HG03354 (cell line): Measurements from ENCODE around the gene HSPB1.
"Not testable (repeated sequence)": the region's sequence is repeated elsewhere in the genome, so short reads cannot be mapped to it uniquely, and the experiment has no call there.

ENCODE experiments used
- ATAC-seq: cut with Tn5 transposase; IDR thresholded peaks from one replicate; pipeline ENCODE4 v1.9.1; 2021; ENCODE audit warnings: mild to moderate bottlenecking; ENCODE audit not compliant: unreplicated experiment, poor library complexity, severe bottlenecking

HSPB1 gene

DNA sequence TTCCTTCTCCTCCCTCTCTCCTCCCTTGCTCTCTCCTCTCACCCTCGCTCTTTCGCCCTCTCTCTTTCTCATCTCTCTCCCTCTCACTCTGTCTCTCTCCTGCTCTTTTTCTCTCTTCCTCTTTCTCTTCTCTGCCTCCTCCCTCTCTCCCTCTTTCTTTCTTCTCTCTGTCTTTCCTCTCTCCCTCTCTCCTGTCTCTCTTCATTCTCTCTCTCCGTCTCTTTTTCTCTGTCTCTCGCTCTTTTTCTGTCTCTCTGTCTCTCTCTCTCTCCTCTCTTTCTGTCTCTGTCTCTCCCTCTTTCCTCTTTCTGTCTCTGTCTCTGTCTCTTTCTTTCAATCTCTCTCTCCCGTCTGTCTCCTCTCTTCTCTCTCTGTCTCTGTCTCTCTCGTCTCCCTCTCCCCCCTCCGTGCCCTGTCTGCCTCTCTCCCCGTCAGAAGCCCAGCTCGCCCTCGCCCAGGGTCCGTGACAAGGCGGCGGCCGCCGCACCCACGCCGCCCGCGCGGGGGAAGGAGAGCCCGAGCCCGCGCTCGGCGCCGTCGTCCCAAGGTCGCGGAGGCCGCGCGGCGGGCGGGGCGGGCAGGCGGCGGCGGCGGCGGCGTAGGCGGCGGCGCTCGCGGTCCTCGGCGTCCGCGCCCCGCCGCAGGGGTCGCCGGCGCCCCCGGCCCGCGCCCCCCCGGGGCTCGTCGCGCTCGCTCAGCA lies 21.3 kb upstream of the HSPB1 start:
- no peak for ATAC-seq

DNA sequence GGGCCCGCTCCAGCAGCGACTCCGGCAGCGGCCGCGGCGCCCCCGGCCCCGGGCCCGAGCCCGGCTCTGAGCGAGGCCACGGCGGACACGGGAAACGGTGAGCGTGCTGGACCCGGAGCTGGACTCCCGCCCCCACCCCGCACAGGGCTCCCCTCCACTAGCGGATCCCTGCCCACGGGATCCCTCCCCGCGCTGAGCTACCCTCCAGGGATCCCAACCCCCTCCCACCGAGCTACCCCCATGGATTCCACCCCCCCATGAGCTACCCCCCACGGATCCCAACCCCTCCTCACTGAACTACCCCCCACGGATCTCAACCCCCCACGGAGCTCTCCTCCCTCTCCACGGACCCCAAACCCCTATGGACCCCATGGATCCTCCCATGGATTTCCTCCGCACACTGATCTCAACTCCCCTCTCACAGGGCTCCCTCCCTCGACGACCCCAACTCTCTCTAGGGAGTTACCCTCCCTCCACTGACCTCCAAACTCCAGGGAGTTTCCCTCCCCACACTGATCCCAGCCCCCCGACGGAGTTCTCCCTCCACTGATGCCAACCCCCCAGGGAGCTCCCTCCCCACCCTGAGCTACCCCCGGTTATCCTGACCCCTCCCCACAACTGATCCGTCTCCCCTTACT lies 20.6 kb upstream of the HSPB1 start:
- ATAC-seq, result no peak

DNA sequence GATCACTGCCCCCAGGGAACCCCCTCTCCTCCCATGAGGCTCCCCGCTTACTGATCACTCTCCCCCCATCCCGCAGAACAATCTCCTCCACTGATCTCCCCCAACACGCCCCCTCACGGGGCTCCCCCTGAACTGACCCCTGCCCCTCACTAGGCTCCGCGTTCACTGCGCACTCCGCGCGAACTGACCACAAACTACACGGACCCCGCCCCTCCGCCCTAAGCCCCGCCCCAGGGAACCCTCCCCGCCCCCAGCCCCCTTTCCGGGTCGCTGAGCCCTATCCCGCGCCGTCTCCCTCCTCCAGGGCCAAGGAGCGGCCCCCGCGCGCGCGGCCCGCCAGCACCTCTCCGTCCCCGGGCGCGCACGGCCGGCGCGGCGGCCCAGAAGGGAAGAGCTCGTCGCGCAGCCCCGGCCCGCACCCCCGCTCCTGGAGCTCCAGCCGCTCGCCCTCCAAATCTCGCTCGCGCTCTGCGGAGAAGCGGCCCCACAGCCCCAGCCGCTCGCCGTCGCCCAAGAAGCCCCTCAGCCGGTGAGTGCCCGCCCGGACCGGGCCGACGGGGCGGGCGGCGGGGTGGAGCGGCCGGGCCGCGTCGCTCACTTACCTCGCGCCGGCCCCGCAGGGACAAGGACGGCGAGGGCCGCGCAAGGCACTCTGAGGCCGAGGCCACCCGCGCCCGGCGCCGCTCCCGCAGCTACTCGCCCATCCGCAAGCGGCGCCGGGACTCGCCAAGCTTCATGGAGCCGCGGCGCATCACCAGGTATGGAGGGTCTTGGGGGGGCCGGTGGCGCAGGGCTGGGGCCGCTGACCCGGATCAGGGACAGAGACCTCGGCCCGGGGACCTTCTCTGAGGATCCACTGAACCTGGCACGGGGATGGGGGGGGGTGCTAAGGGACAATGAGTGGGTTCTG lies 19.9 kb upstream of the HSPB1 start:
- no peak for ATAC-seq

DNA sequence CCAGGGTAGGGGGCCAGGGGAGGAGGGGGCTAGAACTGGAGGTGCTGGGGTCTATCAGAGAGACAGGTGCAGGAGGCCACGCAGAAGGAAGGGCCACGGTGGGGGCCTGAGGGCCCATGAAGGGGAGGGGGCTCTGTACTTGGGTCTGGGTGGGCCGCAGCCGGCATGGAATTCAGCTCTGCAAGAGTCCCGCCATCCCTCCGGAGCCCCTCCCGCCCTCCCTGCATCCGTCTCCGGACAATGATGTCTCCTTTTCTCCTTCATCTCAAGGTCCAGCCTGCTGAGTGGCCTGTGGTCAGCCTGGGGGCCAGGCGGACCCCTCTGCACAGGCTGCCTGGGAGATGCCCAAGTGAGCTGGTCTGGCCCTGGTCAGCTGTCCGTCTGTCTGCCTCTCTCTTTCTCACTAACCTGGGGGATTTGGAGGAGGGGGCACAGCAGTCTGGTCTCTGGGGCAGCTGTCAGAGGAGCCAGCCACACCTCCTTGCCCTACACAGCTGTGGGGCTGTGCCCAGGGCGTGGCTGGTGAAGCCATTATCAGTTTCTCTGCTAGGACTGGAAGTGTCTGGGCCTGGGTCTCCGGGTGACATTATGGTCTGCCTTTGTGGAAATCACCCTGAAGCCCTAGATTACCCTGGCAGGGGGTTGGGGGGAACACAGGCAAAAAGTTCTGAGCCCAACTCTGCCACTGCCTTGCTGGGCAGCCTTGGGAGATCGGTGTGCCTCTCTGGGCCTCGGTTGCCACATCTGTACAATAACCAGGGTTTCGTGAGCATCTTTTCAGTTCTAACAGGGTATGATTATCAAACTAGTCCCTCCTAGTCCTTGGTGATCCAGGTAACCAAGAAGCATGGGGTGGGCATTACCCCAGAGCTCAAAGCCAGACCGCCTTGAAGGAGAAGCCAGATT lies 19.0 kb upstream of the HSPB1 start:
- no peak for ATAC-seq

DNA sequence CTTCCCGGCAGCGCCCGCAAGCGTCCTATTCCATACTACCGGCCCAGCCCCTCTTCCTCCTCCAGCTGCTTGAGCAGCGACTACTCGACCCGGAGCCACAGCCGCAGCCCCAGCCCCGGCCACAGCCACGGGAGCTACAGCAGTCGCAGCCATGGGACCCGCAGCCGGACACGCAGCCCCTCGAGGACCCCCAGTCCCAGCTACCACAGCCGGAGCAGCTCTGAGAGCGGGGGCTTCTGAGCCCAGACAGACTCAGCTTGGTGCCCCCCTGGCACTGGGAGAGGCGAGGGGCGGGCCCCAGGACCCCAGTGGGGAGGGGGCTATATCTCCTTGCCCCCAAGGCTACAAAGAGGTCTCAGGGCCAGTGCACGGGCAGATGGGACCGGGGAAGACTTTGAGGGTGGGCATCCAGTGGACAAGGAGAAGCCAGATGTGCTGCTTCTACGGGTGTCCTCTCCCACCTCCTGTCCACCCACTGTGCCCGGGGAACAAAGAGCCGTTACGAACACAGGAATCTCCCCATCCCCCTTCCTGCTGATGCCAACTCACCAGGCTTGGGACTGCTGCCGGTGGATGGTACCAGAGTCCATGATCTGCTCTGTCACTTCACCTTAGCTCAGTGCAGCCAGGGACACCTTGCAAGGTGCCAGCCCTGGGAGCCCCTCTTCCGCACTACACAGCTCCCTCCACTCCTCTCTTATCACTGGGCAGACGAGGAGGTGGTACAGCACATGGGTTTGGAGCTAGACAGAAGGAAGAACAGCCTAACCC lies 16.7 kb upstream of the HSPB1 start:
- ATAC-seq, result no peak

DNA sequence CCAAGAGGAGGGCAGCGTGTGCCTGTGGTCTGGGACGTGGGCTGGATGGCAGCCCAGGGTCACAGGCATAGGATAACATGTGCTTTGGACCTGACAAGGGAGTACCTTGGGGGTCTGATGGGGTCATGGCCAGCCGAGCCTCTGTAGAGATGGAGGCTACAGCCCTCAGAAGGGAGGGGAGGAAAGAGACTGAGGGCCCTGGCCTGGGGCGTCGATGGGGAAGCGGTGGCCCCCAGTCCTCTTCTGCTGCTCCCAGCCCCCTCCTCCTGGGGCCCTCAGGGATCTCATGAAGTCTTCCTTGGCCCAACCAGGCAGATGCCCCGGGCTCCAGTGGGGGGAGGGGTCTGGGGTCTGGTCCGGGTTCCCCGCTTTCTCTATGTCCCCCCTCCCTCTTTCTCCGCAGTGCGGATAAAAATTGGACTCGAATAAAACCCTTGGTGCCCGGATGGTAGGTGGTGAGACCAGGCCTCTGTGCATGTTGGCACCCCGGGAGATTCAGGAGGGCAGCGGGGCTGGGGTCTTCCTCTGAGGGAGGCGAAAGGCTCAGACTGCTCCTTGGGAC lies 15.6 kb upstream of the HSPB1 start:
- ATAC-seq, result no peak

DNA sequence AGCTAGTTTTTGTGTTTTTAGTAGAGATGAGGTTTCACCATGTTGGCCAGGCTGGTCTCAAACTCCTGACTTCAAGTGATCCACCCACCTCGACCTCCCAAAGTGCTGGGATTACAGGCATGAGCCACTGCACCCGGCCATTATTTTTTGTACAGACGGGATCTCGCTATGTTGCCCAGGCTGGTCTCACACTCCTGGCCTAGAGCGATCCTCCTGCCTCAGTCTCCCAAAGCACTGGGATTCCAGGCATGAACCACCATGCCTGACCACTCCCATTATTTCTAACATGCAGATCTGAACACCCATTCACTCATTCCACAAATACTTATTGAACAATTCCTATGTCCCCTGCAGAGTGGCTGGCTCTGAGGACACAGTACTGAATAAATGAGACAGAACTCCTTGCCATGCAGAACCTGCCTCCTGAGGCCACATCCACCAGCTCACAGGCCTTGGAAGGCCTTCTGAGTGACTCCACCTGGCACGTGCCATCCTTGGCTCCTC lies 11.6 kb upstream of the HSPB1 start:
- not testable (repeated sequence) for ATAC-seq

DNA sequence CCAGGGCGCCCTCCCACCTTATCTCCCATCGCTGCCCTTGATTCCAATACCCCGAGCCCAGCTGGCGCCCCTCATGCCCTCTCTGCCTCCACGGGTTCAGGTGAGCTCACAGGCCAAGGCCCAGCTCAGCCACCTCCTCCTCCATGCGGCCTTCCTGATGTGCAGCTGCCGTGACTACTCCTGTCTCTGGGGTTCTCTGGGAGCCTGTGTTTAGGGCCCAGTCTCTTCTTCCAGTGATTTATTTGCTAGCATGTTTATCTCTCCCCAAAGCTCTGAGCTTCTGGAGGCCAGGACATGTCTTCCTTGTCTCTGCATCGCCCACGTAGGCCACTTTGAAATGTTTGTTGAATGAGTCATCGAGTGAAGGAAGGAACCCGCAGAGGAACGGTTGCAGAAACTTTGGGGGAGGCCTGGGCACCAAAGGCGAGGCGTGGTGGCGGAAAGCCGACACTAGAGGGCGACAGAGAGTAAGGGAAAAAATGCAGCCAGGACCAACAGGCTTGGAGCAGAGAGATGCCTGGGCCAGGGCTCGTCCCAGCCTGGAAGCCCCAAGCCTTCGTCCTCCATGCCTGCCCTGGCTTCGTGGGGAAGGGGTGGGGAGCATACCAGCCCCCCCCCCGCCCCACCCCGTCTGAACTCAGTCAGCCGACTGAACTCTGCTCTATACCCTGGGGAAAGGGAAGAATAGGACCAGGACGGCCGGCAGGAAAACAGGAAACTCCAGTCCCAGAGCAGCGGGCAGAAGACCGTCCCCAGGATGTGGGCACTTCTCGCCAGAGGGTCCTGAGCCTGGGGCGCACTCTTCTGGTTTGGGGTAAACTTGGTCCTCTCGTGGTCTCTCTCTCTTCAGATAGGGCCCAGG lies 10.9 kb upstream of the HSPB1 start:
- ATAC-seq, result peak; percentile 81

DNA sequence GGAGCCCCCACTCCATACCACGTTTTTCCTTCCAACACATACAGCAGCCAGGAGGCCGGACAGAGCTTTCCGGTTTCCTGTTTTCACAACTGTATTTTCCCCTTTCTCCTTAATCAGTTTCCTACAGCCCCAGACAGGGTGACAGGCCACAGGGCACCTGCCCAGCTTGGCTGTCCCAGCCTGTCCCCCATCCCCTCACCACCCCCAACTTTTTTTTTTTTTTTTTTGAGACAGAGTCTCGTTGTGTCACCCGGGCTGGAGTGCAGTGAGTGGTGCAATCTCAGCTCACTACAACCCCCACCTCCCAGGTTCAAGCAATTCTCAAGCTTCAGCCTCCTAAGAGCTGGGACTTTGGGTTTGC lies 10.3 kb upstream of the HSPB1 start:
- ATAC-seq, result no peak

DNA sequence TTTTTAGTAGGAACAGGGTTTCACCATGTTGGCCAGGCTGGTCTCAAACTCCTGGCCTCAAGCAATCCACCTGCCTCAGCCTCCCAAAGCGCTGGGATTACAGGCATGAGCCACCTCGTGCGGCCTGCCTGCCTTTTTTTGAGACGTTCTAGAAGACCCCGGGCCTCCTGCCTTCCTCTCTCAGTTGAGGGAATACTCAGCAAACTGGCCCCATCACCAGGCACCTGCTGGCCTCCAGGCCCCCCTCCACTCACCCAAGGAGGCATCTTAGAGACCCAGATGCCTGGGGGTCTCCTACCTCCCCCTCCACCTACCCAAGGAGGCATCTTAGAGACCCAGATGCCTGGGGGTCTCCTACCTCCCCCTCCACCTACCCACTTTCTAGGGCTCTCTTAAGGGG lies 9.6 kb upstream of the HSPB1 start:
- ATAC-seq, result not testable (repeated sequence)

DNA sequence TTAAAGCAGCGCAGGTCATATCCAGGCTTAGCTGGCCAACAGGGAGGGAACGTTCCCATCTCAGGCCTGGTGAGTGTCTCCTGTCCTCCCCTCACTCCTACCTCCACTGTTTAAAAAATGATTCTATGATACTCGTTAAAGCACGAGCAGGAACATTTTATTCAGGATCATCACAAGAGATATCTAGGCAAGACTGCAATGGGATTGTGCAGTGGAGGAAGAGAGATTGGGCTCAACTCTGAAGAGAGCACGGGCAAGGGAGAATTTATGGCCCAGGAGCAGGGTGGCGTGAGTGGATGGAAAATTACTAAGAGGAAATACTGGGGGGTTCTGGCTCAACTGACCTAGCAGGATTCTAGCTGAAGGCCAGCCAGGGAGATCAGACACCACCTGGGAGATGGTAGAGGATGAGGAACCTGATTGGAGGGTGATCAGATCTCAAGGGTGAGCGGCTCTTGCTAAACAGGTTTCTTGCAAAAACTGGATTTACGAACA lies 9.0 kb upstream of the HSPB1 start:
- no peak for ATAC-seq

DNA sequence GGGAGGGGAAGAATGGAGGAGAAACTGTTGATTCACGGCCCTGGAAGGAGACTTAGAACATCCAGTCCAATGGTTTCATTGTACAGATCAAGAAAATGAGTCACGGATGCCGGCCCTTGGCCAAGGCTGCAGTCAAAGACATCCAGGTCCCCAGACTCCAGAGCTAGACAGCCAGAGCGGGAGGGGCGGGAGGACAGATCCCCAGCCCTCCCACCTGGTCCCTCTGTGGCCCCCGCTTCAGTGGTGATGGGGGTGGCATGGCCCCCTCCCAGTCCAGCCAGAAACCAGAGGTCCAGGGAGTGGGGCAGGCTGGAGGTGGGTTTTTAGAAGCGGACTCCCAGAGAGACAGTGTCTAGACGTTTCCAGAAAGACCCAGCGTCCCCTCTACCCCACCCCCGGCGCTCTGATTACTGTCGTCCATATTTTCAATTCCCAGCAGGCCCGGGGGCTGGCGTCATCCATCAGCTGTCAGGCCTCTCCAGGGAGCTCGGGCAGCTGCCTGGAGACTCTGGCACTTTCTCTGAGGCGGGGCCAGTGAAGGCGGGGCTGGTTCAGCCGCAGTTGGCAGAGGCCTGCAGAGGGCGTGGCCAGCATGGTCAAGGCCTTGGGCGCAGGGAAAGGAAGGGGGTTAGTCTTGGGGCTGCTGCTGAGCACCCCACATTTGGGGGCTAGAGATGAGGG lies 8.0 kb upstream of the HSPB1 start:
- peak; percentile 48 for ATAC-seq

DNA sequence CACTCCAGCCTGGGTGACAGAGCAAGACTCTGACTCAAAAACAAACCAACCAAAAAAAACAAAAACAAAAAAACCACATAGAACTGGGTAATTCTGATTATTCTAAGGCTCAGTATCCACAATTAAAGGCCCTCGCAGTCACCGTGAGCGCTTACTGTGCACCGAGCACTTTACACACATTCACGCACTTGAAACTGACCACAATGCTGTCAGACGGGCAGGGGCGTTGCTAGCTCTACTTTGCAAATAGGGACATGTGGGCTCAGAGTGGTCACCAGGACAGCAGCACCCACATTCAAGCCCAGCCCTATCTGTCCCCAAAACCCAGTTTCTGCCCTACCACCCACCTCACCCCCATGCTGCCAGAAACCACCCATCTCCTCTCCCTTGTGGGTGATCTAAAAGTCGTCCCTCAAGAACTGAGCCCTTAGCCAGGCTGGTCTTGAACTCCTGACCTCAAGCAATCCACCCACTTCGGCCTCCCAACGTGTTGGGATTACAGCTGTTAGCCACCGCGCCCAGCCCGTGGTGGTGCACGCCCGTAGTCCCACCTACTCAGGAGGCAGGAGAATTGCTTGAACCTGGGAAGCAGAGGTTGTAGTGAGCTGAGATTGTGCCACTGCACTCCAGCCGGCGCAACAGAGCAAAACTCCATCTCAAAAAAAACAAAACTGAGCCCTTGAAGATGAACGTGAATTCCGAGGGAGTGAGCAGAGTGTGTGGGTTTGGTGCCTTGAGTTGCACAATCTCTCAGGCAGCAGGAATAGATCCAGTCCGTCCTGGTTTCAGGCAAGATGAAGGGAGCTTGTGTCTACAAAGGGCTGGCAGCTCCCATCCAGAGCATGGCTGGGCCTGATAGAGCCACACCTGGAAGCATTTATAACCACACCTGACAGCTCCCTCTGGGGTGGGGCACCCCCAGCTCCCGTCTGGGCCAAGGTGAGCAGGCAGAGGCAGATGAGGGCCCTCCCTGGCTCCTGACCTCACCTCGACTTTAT lies 5.4 kb upstream of the HSPB1 start:
- no peak for ATAC-seq

DNA sequence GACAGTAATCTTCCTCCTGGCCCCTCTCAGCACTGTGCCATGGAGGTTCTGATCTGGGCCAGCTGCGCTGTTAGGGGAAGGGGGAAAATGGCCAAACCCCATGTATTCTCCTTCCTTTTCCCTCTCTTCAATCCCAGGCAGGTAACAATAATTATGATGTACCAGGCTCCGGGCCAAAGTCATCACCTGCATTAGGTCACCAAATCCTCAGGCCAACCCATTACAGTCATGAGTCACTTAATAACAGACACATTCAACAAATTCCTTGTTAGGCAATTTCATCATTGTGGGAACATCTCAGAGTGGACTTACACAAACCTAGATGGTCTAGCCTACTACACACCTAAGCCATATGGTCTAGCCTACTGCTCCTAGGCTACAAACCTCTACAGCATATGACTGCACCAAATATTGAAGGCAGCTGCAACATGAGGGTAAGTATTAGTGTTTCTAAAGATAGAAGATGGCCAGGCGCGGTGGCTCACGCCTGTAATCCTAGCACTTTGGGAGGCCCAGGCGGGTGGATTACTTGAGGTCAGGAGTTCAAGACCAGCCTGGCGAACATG lies 2.2 kb upstream of the HSPB1 start:
- ATAC-seq, result no peak

DNA sequence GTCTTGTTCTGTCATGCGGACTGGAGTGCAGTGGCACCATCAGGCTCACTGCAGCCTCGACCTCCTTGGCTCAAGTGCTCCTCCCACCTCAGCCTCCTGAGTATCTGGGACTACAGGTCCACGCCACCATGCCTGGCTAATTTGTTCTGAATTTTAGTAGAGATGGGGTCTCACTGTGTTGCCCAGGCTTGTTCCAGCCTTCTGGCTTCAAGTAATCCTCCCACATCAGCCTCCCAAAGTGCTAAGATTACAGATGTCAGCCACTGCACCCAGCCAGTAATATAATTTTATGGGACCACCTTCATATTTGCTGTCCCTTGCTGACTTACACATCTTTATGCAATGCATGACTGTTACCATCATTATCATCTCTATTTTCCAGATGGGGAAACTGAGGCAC lies 1.5 kb upstream of the HSPB1 start:
- ATAC-seq, result no peak
